Loucy (cell line): Measurements from ENCODE around the gene CCDC102A.

Experiments
- H2AFZ ChIP-seq: fragments of 200-600 bp; sonication (generic); 2 replicates; pipeline ENCODE4 v1.6.0; 2016; ENCODE audit warnings: antibody characterized with exemption, mild to moderate bottlenecking, low read length, moderate library complexity
- H3F3A ChIP-seq: fragments of 200-600 bp; 2 replicates; pipeline ENCODE4 v1.6.0; 2016; ENCODE audit warnings: antibody characterized with exemption, low read depth, mild to moderate bottlenecking
- H3K27me3 ChIP-seq: fragments of 200-600 bp; sonication (generic); 2 replicates; pipeline ENCODE4 v1.6.1; 2014; ENCODE audit warnings: low read length, mild to moderate bottlenecking; ENCODE audit not compliant: insufficient read depth, poor library complexity, severe bottlenecking
- H3K36me3 ChIP-seq: fragments of 200-600 bp; sonication (generic); 2 replicates; pipeline ENCODE4 v1.6.1; 2016; ENCODE audit warnings: low read length; ENCODE audit not compliant: insufficient read depth
- H3K4me1 ChIP-seq: fragments of 200-600 bp; sonication (generic); 2 replicates; pipeline ENCODE4 v1.5.1; 2014; ENCODE audit warnings: low read length, mild to moderate bottlenecking; ENCODE audit not compliant: insufficient read depth, poor library complexity, severe bottlenecking
- H3K4me2 ChIP-seq: fragments of 200-600 bp; sonication (generic); 2 replicates; pipeline ENCODE4 v1.6.0; 2014; ENCODE audit warnings: antibody characterized with exemption, low read length, low read depth, mild to moderate bottlenecking; ENCODE audit not compliant: poor library complexity, severe bottlenecking
- H3K4me3 ChIP-seq: fragments of 200-600 bp; sonication (generic); 2 replicates; pipeline ENCODE4 v1.5.1; 2014; ENCODE audit warnings: low read length, mild to moderate bottlenecking, mixed read lengths; ENCODE audit not compliant: poor library complexity, severe bottlenecking
- H3K79me2 ChIP-seq: fragments of 200-600 bp; sonication (generic); 2 replicates; pipeline ENCODE4 v1.6.1; 2014; ENCODE audit warnings: low read length; ENCODE audit not compliant: insufficient read depth
- H3K9ac ChIP-seq: fragments of 200-600 bp; sonication (generic); 2 replicates; pipeline ENCODE4 v1.6.0; 2014; ENCODE audit warnings: mild to moderate bottlenecking, low read depth, low read length, moderate library complexity; ENCODE audit not compliant: poor library complexity, severe bottlenecking
- H3K9me2 ChIP-seq: fragments of 200-600 bp; sonication (generic); replicated peaks from 2 replicates; pipeline ENCODE4 v1.6.1; 2016; ENCODE audit warnings: low read depth, low read length, mixed read lengths
- H3K9me3 ChIP-seq: fragments of 200-600 bp; sonication (generic); 2 replicates; pipeline ENCODE4 v1.6.1; 2014; ENCODE audit warnings: mild to moderate bottlenecking, antibody characterized with exemption, low read length, low read depth; ENCODE audit not compliant: insufficient read depth
- H4K20me1 ChIP-seq: fragments of 200-600 bp; sonication (generic); 2 replicates; pipeline ENCODE4 v1.6.0; 2014; ENCODE audit warnings: antibody characterized with exemption, low read length, mild to moderate bottlenecking; ENCODE audit not compliant: insufficient read depth, poor library complexity, severe bottlenecking
- CTCF ChIP-seq: fragments of 200-600 bp; sonication (generic); conservative IDR thresholded peaks from 2 replicates; pipeline ENCODE4 v1.5.1; 2014; ENCODE audit warnings: mild to moderate bottlenecking, antibody characterized with exemption, low read length
- EZH2phosphoT487 ChIP-seq: fragments of 200-600 bp; IDR thresholded peaks from 2 replicates; pipeline ENCODE4 v1.6.1; 2018; ENCODE audit warnings: antibody characterized with exemption, mild to moderate bottlenecking, moderate library complexity, borderline replicate concordance

CCDC102A gene

GRCh38 chr16:57574086-57574485 is 37.7 kb upstream of the CCDC102A start:
- no peaks in the 10 kb centered on the region for H4K20me1 ChIP-seq
- H3K79me2 ChIP-seq, result no peaks in the 10 kb centered on the region
- H3K4me2 ChIP-seq, result no peak overlapping the region
- no peaks in the 10 kb centered on the region for H3K9me2 ChIP-seq
- TF ChIP-seq EZH2phosphoT487, result no peak
- no peak for TF ChIP-seq CTCF
- peaks cover 27% of the 10 kb centered on the region for H3K4me1 ChIP-seq
- H3K36me3 ChIP-seq, result no peaks in the 10 kb centered on the region
- no peak overlapping the region for H3K9ac ChIP-seq
- H3K9me3 ChIP-seq, result no peaks in the 10 kb centered on the region
- no peaks in the 10 kb centered on the region for H3K27me3 ChIP-seq
- no peak overlapping the region for H2AFZ ChIP-seq
- peaks cover 10% of the 10 kb centered on the region for H3F3A ChIP-seq
- H3K4me3 ChIP-seq, result no peak overlapping the region

GRCh38 chr16:57572978-57573728 is 36.8 kb upstream of the CCDC102A start:
- no peak overlapping the region for H3K4me2 ChIP-seq
- H3K4me1 ChIP-seq, result peaks cover 17% of the 10 kb centered on the region
- peaks cover 10% of the 10 kb centered on the region for H3F3A ChIP-seq
- H2AFZ ChIP-seq, result no peak overlapping the region
- H3K9me3 ChIP-seq, result no peaks in the 10 kb centered on the region
- H3K27me3 ChIP-seq, result no peaks in the 10 kb centered on the region
- no peak overlapping the region for H3K9ac ChIP-seq
- TF ChIP-seq EZH2phosphoT487 (no peak), CTCF (no peak)
- no peaks in the 10 kb centered on the region for H4K20me1 ChIP-seq
- no peaks in the 10 kb centered on the region for H3K9me2 ChIP-seq
- H3K79me2 ChIP-seq, result no peaks in the 10 kb centered on the region
- no peaks in the 10 kb centered on the region for H3K36me3 ChIP-seq
- H3K4me3 ChIP-seq, result no peak overlapping the region

GRCh38 chr16:57571098-57571497 is 34.7 kb upstream of the CCDC102A start:
- Histone ChIP-seq H3K27me3 (no peaks in the 10 kb centered on the region), H3K79me2 (no peaks in the 10 kb centered on the region), H3K9me3 (no peaks in the 10 kb centered on the region), H3K4me2 (no peak overlapping the region), H3F3A (no peaks in the 10 kb centered on the region), H3K4me3 (no peak overlapping the region), H3K36me3 (no peaks in the 10 kb centered on the region), H2AFZ (no peak overlapping the region), H3K9ac (no peak overlapping the region), H3K4me1 (no peaks in the 10 kb centered on the region), H4K20me1 (no peaks in the 10 kb centered on the region), H3K9me2 (no peaks in the 10 kb centered on the region)
- TF ChIP-seq EZH2phosphoT487 (no peak), CTCF (no peak)
